Activated CD4-positive, CD25-positive, alpha-beta regulatory T cell treated with anti-CD3 and anti-CD28 coated beads, Interleukin-2, amount 50 U/mL, for 16 hours (primary cell): Measurements from ENCODE around the gene EPB42.
"Not testable (repeated sequence)": the region's sequence is repeated elsewhere in the genome, so short reads cannot be mapped to it uniquely, and the experiment has no call there.

ENCODE experiments used
- DNase-seq: peaks from one replicate; pipeline ENCODE4 v3.0.0-alpha.2; 2020; ENCODE audit warnings: low read depth, low spot score

EPB42 gene

GRCh38 chr15:43241100-43241499 is 20.3 kb upstream of the EPB42 start:
- DNase-seq: no peak

DNA sequence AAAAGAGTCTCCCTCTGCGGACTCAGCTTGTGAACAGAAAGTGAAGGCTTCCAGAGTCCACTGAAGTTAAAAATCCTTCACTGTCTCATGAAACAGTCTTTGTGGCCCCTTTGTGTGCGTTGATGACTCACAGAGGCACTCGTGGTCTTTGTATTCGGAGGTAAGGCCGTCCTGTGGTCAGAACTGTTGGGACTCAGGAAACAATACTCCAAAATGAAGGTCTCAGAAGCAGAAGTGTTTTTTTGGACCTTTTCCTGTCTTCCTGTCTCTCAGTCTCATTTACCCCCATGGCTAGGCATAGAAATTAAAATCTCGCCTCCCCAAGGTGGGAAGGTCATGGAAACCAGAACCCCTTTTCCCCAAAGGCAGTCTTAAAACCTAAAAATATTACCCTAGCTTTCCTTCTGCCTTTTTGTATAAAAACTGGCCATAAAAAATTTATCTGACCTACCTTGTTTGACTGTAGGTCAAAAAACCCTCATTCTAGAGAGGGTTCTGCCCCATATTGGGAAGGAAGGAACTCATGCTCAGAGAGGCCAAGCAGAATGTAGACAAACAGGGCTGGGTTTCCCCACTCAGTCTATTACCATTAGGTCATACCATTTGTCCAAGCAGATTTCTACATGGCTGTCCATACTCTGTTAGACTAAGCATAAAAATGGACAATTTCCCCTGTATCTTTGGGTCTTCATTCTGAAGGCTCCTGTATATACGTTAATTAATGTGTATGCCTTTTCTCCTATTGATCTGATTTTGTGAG is 19.1 kb upstream of the EPB42 start:
- DNase-seq: no peak

GRCh38 chr15:43238671-43239131 is 17.9 kb upstream of the EPB42 start:
- no peak for DNase-seq

DNA sequence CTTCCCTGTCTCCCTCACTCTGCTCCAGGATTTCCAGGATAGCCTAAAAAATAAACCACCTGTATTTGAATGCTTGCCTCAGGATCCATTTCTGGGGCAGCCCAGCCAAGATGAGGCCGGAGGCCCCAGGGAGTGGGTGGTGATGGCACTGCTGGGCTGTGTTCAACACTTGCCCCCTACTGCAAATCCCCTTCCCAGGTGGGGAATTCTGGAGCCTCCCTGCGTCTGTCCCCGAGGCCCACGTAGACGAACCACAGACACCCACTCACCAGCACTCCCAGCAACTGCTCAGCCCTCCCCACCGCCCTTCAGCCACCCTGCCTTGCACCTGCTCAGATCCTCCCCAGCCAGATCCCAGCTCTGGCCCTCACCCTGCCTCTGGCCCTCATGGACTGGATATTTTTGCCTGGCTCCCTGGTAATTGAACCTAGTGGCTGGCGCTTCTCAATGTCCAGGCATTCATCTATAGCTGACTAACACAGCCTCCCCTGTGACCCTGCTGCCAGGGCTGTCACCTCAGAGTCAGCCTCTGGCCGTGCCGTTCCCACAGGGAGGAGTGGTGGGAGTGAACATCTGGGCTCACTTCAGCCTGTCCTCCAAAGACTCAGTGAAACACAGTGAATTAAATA is 17.1 kb upstream of the EPB42 start:
- DNase-seq: no peak

- no peak for DNase-seq
Measured at GRCh38 chr15:43235536-43235935, 14.7 kb upstream of the EPB42 start.

GRCh38 chr15:43232289-43232874 is 11.6 kb upstream of the EPB42 start:
- no peak for DNase-seq

GRCh38 chr15:43230640-43231115 is 9.9 kb upstream of the EPB42 start:
- no peak for DNase-seq

GRCh38 chr15:43229977-43230376 is 9.2 kb upstream of the EPB42 start:
- no peak for DNase-seq

DNA sequence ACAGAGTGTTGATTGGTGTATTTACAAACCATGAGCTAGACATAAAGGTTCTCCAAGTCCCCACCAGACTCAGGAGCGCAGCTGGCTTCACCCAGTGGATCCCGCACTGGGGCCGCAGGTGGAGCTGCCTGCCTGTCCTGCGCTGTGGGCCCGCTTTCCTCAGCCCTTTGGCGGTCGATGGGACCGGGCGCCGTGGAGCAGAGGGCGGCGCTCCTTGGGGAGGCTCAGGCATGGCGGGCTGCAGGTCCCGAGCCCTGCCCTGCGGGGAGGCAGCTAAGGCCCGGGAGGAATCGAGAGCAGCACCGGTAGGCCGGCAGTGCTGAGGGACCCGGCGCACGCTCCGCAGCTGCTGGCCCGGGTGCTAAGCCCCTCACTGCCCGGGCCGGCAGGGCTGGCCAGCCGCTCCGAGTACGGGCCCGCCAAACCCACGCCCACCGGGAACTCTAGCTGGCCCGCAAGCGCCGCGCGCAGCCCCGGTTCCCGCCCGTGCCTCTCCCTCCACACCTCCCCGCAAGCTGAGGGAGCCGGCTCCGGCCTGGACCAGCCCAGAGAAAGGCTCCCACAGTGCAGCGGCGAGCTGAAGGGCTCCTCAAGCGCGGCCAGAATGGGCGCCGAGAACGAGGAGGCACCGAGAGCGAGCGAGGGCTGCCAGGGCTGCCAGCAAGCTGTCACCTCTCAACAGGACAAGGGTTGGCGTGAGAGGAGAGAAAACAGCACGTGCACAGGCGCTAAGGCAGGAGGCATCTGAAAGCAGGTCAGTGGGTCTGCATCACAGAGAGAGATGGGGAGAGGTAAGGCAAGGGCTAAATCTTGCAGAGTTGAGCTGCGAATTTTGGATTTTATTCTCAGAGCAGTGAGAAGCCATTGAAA is 5.9 kb upstream of the EPB42 start:
- DNase-seq: no peak

DNA sequence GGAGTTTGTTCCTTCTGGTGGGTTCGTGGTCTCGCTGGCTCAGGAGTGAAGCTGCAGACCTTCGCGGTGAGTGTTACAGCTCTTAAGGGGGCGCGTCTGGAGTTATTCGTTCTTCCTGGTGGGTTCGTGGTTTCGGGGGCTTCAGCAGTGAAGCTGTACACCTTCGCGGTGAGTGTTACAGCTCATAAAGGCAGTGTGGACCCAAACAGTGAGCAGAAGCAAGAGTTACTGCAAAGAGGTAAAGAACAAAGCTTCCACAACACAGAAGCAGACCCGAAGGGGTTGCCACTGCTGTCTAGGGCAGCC is 5.1 kb upstream of the EPB42 start:
- not testable (repeated sequence) for DNase-seq

GRCh38 chr15:43225201-43225949 is 4.6 kb upstream of the EPB42 start:
- DNase-seq: no peak

GRCh38 chr15:43221422-43221821 is 604 bp upstream of the EPB42 start:
- no peak for DNase-seq

DNA sequence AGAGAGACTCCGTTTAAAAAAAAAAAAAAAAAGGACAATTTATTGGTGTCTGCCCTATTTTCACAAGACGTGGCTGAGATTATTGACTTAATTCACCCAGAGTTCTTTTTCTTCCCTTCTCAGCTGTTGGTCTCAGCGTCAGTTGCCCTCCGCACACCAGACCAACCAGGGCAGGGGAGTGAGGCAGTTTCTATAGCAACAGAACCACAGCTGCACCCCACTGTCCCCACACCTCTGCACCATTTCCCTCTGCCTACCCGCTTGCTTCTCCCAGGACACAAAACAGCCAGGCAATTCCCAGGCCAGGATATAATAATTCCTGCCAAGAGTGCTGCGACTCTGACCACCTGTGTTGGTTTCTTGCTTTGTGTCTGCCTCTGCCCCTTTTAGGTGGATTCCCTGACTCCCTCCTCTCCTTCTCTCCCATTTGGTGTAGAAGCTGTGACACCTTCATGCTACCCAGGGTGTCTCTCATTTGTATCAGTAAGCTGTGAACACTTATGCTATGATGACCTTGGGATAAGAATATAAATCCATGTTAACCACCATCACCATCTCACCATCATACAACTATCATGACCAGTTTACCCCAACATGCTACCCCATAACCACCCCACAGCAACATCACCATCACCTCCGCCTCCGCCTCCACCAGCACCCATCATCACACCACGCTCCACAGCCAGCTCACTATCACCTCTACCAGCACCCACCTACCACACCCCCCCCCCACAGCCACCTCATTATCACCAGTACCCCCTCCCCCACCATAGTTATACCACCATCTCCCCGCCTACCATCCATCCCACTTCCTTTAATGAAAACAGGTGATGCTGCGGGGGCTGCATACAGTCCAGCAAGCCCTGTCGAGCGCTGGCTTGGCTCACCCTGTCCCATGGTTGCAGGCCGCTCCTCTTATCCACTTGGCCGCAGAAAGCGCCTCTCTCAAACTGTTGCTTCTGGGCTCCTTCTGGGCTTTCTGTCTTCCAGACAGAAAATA is 589 bp downstream of the EPB42 start:
- DNase-seq: no peak

DNA sequence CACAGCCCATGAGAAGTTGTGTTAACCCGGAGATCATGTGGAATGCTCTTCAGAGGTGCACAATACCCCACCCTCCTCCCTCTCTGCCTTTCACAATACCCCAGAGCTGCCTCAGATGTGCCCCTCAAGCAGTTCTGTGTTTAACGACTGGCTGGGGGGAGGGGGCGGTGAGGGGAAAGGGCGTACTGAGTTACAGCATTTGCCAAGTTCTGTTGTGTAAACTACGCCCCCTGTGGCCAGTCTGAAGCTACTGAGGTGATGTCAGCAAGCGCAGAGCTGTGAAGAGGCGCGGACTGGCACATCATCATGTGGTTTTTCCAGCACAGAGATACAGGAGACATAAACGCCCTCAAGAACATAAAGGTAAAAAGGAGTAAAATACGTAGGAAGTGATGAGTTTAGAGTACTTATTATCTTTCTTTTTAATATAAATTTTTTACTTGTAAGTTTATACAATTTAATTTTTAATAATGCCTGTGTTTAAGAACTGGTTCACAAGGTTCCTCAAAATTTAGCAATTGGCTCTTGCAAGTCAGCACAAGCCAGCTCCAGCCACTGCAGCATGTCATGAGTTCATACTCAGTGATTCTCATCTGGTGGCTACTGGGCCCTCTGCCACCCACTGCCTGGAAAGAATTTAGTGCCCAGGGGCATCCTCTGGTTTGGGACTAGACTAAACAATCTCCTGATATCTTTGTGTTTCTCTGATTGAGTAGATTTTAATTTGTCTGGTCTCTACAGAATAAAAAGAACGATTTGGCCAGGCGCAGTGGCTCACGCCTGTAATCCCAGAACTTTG is 1.7 kb downstream of the EPB42 start:
- no peak for DNase-seq

DNA sequence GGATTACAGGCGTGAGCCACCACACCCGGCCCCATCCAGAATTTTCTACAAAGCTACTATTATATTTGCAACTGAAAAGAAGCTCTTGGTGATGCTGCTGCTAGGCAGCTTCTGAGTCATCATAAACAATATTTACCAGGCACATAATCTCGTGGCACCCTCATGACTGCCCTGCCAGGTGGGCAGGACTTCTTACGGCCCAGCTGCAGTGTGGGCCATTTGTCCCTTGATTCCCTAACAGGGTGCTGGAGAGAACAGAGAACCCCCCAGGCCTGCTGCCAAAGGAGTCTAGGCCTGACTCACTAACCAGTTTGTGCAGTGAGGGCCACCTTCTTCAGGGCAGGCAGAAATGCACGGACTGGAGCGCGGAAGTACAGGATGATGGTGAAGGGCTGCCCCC is 4.9 kb downstream of the EPB42 start:
- no peak for DNase-seq

GRCh38 chr15:43214592-43215295 is 6.1 kb downstream of the EPB42 start:
- DNase-seq: no peak

- DNase-seq: no peak
Measured at GRCh38 chr15:43214169-43214568, 6.6 kb downstream of the EPB42 start.

GRCh38 chr15:43213466-43213865 is 7.4 kb downstream of the EPB42 start:
- no peak for DNase-seq

GRCh38 chr15:43212951-43213350 is 7.9 kb downstream of the EPB42 start:
- no peak for DNase-seq
